Skeletal muscle satellite cell (primary cell): ENCODE data around the gene PAXIP1. TPM values are rescaled to one million over a fixed set of nuclear protein-coding genes. Genes with fewer than 3 reads are reported as not detected.
"Not testable (repeated sequence)": the region's sequence is repeated elsewhere in the genome, so short reads cannot be mapped to it uniquely, and the experiment has no call there.

Source experiments
- H3K27me3 ChIP-seq: 2 replicates; pipeline ENCODE4 v1.7.0; 2013; ENCODE audit warnings: low read length; ENCODE audit not compliant: control insufficient read depth, insufficient read depth
- H3K36me3 ChIP-seq: 2 replicates; pipeline ENCODE4 v1.7.0; 2013; ENCODE audit warnings: mild to moderate bottlenecking, control low read depth, low read length; ENCODE audit not compliant: insufficient read depth
- H3K4me1 ChIP-seq: 2 replicates; pipeline ENCODE4 v1.7.0; 2013; ENCODE audit warnings: low read length; ENCODE audit not compliant: control insufficient read depth, insufficient read depth
- H3K4me2 ChIP-seq: 2 replicates; pipeline ENCODE4 v1.7.0; 2013; ENCODE audit warnings: mild to moderate bottlenecking, low read length
- H3K4me3 ChIP-seq: 2 replicates; pipeline ENCODE4 v1.7.0; 2013; ENCODE audit warnings: low read length
- H3K9ac ChIP-seq: 2 replicates; pipeline ENCODE4 v1.7.0; 2013; ENCODE audit warnings: mild to moderate bottlenecking, low read depth, low read length, moderate library complexity
- H3K9me3 ChIP-seq: replicated peaks from 2 replicates; pipeline ENCODE4 v1.7.0; 2013; ENCODE audit warnings: mild to moderate bottlenecking, control low read depth, low read length
- total RNA-seq: library from RNA; depleted of rRNA; stranded (reverse); fragments of >200 nt; gene quantifications from 2 replicates; pipeline ENCODE4 v1.2.3, GENCODE V29; 2012; rRNA removed

Gene PAXIP1, protein sequence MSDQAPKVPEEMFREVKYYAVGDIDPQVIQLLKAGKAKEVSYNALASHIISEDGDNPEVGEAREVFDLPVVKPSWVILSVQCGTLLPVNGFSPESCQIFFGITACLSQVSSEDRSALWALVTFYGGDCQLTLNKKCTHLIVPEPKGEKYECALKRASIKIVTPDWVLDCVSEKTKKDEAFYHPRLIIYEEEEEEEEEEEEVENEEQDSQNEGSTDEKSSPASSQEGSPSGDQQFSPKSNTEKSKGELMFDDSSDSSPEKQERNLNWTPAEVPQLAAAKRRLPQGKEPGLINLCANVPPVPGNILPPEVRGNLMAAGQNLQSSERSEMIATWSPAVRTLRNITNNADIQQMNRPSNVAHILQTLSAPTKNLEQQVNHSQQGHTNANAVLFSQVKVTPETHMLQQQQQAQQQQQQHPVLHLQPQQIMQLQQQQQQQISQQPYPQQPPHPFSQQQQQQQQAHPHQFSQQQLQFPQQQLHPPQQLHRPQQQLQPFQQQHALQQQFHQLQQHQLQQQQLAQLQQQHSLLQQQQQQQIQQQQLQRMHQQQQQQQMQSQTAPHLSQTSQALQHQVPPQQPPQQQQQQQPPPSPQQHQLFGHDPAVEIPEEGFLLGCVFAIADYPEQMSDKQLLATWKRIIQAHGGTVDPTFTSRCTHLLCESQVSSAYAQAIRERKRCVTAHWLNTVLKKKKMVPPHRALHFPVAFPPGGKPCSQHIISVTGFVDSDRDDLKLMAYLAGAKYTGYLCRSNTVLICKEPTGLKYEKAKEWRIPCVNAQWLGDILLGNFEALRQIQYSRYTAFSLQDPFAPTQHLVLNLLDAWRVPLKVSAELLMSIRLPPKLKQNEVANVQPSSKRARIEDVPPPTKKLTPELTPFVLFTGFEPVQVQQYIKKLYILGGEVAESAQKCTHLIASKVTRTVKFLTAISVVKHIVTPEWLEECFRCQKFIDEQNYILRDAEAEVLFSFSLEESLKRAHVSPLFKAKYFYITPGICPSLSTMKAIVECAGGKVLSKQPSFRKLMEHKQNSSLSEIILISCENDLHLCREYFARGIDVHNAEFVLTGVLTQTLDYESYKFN
- 7.6 and 8.1 TPM in 2 replicates for total RNA-seq

- Histone ChIP-seq H3K4me2 (peak within 1 kb of the TSS; percentile 81), H3K36me3 (peaks cover under 1% of the 10 kb centered on the region), H3K27me3 (no peaks in the 10 kb centered on the region), H3K4me3 (peak within 1 kb of the TSS; percentile 98), H3K9me3 (no peaks in the 10 kb centered on the region), H3K4me1 (peaks cover 11% of the 10 kb centered on the region), H3K9ac (peak within 1 kb of the TSS; percentile 98)
Observed at GRCh38 chr7:155003092-155003375, at the start of gene PAXIP1. PAXIP1 (minus strand) TSS chr7:155003124; CDS start chr7:155002929, 195 bp downstream.

DNA sequence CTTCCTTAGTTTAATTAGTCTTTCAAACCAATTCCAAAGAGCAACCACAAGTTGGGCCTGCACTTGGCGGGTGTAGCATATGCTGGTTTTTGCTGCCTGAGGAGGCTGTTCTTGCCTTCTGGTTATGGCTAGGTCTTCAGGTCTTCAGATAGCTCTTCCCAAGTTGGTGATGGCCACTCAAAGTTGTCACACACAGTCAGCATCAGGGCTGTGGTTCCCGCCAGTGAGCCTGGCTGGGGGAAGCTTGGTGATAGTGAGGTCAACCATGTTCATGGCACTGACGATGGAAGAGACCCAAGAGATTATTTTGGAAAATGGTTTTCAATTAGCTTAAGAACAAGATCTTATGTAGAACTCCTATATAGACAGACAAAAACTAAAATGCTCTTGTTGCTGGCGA is 48.4 kb upstream of the PAXIP1 start:
- no peaks in the 10 kb centered on the region for H3K4me1 ChIP-seq
- no peak overlapping the region for H3K9ac ChIP-seq
- H3K36me3 ChIP-seq, result no peaks in the 10 kb centered on the region
- no peak overlapping the region for H3K4me2 ChIP-seq
- H3K27me3 ChIP-seq, result no peaks in the 10 kb centered on the region
- H3K4me3 ChIP-seq, result no peak overlapping the region
- no peaks in the 10 kb centered on the region for H3K9me3 ChIP-seq

DNA sequence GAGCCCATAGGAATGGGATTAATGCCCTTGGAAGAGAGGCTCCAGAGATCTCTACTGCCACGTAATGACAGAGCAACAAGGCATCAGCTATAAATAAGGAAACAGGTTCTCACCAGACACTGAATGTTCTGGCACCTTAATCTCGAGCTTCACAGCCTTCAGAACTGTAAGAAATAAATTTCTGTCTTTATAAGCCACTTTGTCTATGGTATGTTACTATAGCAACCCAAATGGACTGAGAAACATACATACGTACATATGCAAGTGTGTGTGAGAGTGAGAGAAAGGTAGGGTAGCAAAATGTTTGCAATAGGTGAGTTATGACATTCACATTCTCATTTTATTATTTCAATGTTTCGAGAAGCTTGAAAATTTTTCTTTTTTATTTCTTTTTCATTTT is 45.1 kb upstream of the PAXIP1 start:
- no peak overlapping the region for H3K4me3 ChIP-seq

GRCh38 chr7:155043756-155044155 is 40.8 kb upstream of the PAXIP1 start:
- H3K9me3 ChIP-seq, result no peaks in the 10 kb centered on the region
- H3K36me3 ChIP-seq, result no peaks in the 10 kb centered on the region
- H3K9ac ChIP-seq, result no peak overlapping the region
- no peaks in the 10 kb centered on the region for H3K4me1 ChIP-seq
- H3K27me3 ChIP-seq, result no peaks in the 10 kb centered on the region
- no peak overlapping the region for H3K4me3 ChIP-seq
- no peak overlapping the region for H3K4me2 ChIP-seq

More for the DNA sequence above, 45.1 kb upstream of the PAXIP1 start:
- Histone ChIP-seq H3K4me2 (no peak overlapping the region), H3K36me3 (no peaks in the 10 kb centered on the region), H3K4me1 (no peaks in the 10 kb centered on the region), H3K27me3 (no peaks in the 10 kb centered on the region), H3K9me3 (no peaks in the 10 kb centered on the region), H3K9ac (no peak overlapping the region)

DNA sequence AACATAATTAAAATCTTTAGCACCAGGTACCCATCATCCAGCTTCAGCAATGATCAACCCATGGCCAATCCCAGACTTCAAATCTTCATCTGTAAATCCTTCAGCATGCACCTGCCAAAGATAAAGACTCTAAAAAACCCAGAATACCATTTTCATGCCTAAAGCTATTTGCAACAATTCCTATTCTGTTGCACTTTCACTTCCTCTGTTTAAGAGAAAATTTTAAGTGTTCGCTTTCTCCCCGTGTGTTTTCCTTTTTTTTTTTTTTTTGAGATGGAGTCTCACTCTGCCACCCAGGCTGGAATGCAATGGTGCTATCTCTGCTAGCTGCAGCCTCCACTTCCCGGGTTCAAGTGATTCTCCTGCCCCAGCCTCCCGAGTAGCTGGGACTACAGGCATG is 35.4 kb upstream of the PAXIP1 start:
- H3K4me3 ChIP-seq, result no peak overlapping the region
- H3K9ac ChIP-seq, result no peak overlapping the region
- no peaks in the 10 kb centered on the region for H3K9me3 ChIP-seq
- H3K4me1 ChIP-seq, result no peaks in the 10 kb centered on the region
- H3K36me3 ChIP-seq, result no peaks in the 10 kb centered on the region
- H3K27me3 ChIP-seq, result no peaks in the 10 kb centered on the region
- H3K4me2 ChIP-seq, result no peak overlapping the region

GRCh38 chr7:155034495-155034894 is 31.6 kb upstream of the PAXIP1 start:
- H3K4me1 ChIP-seq, H3K9me3 ChIP-seq, H3K9ac ChIP-seq, H3K36me3 ChIP-seq, H3K4me2 ChIP-seq, H3K4me3 ChIP-seq, H3K27me3 ChIP-seq: not testable (repeated sequence)

DNA sequence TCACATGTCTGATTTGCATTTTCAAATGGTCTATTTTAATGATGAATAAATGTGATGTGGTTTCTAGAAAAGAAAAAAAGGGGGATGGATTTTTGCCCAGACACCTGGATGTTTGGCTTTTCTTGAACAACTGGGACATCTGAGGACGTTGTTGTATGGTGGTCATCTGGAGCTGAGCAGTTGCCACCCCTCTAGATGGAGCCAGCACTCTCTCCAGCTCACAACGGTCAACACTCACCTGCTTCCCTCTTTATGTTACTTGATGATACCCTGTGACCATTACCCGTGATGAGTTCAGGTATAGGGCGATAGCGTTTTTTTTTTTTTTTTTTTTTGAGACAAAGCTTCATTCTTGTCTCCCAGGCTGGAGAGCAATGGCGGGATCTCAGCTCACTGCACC is 30.1 kb upstream of the PAXIP1 start:
- no peaks in the 10 kb centered on the region for H3K27me3 ChIP-seq
- H3K9me3 ChIP-seq, result no peaks in the 10 kb centered on the region
- no peak overlapping the region for H3K4me2 ChIP-seq
- H3K9ac ChIP-seq, result no peak overlapping the region
- H3K4me1 ChIP-seq, result no peaks in the 10 kb centered on the region
- H3K4me3 ChIP-seq, result no peak overlapping the region
- no peaks in the 10 kb centered on the region for H3K36me3 ChIP-seq

GRCh38 chr7:155027879-155028278 is 25.0 kb upstream of the PAXIP1 start:
- Histone ChIP-seq H3K27me3 (no peaks in the 10 kb centered on the region), H3K4me1 (no peaks in the 10 kb centered on the region), H3K9ac (no peak overlapping the region), H3K4me2 (no peak overlapping the region), H3K4me3 (no peak overlapping the region), H3K9me3 (no peaks in the 10 kb centered on the region), H3K36me3 (no peaks in the 10 kb centered on the region)

DNA sequence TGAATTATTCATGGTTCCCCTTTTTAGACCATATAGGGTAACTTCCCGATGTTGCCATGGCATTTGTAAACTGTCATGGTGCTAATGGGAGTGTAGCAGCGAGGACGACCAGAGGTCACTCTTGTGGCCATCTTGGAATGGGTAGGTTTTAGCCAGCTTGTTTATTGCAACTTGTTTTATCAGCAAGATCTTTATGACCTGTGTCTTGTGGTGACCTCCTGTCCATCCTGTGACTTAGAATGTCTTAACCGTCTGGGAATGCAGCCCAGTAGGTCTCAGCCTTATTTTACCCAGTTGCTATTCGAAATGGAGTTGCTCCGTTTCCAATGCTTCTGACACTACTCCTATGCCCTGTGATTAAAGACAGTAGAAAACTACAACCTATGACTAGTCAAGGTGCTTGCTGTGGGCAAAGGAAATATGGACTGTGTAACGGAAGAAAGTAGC is 18.8 kb upstream of the PAXIP1 start:
- no peak overlapping the region for H3K4me2 ChIP-seq

DNA sequence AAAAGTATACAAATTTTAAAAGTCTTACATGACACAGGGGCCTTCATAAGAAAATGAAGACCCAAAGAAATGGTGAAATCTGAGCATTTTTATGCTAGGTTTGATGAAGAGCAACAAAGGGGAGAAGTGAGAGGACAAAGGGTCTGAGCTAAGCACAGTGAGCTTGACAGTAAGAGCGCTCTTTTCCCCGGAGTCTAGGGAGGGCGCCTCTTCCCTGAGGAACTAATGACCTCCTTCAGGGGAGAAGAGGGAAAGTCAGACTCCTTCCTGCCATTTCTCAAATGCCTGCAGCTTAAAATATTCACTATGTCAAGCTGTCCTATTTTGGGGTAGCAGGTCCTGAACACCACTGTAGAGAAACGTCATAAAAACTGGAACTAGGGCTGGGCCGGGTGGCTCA is 18.1 kb upstream of the PAXIP1 start:
- no peak overlapping the region for H3K4me3 ChIP-seq
- H3K36me3 ChIP-seq, result no peaks in the 10 kb centered on the region
- no peak overlapping the region for H3K9ac ChIP-seq
- no peaks in the 10 kb centered on the region for H3K9me3 ChIP-seq
- H3K4me2 ChIP-seq, result no peak overlapping the region
- H3K4me1 ChIP-seq, result no peaks in the 10 kb centered on the region
- no peaks in the 10 kb centered on the region for H3K27me3 ChIP-seq

More for the DNA sequence above, 18.8 kb upstream of the PAXIP1 start:
- H3K4me3 ChIP-seq, result no peak overlapping the region
- H3K9me3 ChIP-seq, result no peaks in the 10 kb centered on the region
- no peaks in the 10 kb centered on the region for H3K4me1 ChIP-seq
- H3K9ac ChIP-seq, result no peak overlapping the region
- H3K27me3 ChIP-seq, result no peaks in the 10 kb centered on the region
- H3K36me3 ChIP-seq, result no peaks in the 10 kb centered on the region

GRCh38 chr7:155017834-155018233 is 14.9 kb upstream of the PAXIP1 start:
- no peaks in the 10 kb centered on the region for H3K36me3 ChIP-seq
- H3K4me2 ChIP-seq, result no peak overlapping the region
- H3K4me3 ChIP-seq, result no peak overlapping the region
- H3K9me3 ChIP-seq, result no peaks in the 10 kb centered on the region
- H3K9ac ChIP-seq, result no peak overlapping the region
- H3K4me1 ChIP-seq, result no peaks in the 10 kb centered on the region
- H3K27me3 ChIP-seq, result no peaks in the 10 kb centered on the region
